HepG2 (cell line): ENCODE data around the gene SFI1.

Experiments
- CREB1 ChIP-seq, 2 experiments: fragments of 450-650 bp in 1 of 2; IDR thresholded peaks; 2 replicates each; pipeline ENCODE4 v1.6.1; 2016 to 2017; ENCODE audit warnings: control low read depth in 1 of 2, mild to moderate bottlenecking in 1 of 2, missing compliant biosample characterization in 1 of 2, missing genetic modification characterization in 1 of 2
- HIVEP1 ChIP-seq: sonication (generic); formaldehyde crosslinking; IDR thresholded peaks from 2 replicates; pipeline ENCODE4 v1.4.0; 2020; ENCODE audit warnings: mild to moderate bottlenecking, missing genetic modification reagents
- SIX1 ChIP-seq: sonication (generic); formaldehyde crosslinking; IDR thresholded peaks from 2 replicates; pipeline ENCODE4 v1.4.0; 2020; ENCODE audit warnings: missing genetic modification reagents, borderline replicate concordance
- YEATS2 ChIP-seq: sonication (generic); formaldehyde crosslinking; IDR thresholded peaks from 2 replicates; pipeline ENCODE4 v1.4.0; 2020; ENCODE audit warnings: missing genetic modification reagents, borderline replicate concordance
- ZNF484 ChIP-seq: sonication (generic); formaldehyde crosslinking; IDR thresholded peaks from 2 replicates; pipeline ENCODE4 v1.5.1; 2020; ENCODE audit warnings: mild to moderate bottlenecking, low read depth, missing genetic modification reagents, borderline replicate concordance
- ZNF891 ChIP-seq: sonication (generic); formaldehyde crosslinking; IDR thresholded peaks from 2 replicates; pipeline ENCODE4 v1.5.0; 2020; ENCODE audit warnings: mild to moderate bottlenecking, missing genetic modification reagents
- TF ChIP-seq, protein P1 (sequence below): sonication (generic); formaldehyde crosslinking; IDR thresholded peaks from 2 replicates; pipeline ENCODE4 v1.8.0; 2022; ENCODE audit warnings: low read depth, missing genetic modification reagents
- TF ChIP-seq, protein P2 (sequence below), 2 experiments: fragments of 450-650 bp in 1 of 2; sonication (generic) in 1 of 2; formaldehyde crosslinking; IDR thresholded peaks; 2 replicates each; pipeline versions ENCODE4 v1.5.0 to v1.8.0; 2020 to 2022; ENCODE audit warnings: mild to moderate bottlenecking in 1 of 2, missing genetic modification reagents in 1 of 2

DNA sequence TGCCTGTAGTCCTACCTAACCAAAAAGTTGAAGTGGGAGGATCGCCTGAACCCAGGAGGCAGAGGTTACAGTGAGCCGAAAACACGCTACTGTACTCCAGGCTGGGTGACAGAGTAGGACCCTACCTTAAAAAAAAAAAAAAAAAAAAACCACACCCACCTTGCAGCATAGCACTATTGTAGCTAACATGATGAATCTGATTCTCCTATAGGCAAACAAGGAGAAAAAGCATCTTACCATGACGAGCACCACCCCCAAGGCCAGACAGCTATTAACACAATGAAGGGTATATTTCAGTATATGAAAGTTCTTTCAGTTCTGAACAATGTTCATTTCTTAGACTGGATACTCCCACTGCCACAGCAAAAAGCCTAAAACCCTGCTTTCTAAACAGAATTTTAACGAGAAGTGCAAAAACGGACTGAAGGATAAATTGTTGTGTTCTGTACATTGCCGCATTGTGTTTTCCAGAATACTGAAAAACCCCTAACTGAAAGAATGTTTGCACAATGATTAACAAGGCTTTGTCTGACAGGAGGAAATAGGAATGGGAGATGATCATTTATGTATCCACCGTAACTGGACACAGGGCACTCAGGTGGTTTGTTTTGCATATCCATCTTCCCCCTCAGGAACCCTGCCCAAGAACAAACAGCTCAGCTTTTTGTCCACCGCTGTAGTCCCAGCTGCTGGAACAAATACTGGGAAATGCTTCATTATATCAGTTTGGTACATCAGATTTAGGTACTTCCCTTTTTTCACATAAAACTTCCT, 156.8 kb downstream of the SFI1 start:
- no peak for TF ChIP-seq YEATS2 (CRISPR knock-in tag)
- no peak for TF ChIP-seq ZNF891 (CRISPR knock-in tag)
- no peak for TF ChIP-seq ZNF484
- no peak for TF ChIP-seq CREB1 (IDR thresholded peaks at IDR 0.05)
- TF ChIP-seq CREB1 (CRISPR knock-in tag; IDR thresholded peaks at IDR 0.05) = no peak
- TF ChIP-seq, protein P1, sequence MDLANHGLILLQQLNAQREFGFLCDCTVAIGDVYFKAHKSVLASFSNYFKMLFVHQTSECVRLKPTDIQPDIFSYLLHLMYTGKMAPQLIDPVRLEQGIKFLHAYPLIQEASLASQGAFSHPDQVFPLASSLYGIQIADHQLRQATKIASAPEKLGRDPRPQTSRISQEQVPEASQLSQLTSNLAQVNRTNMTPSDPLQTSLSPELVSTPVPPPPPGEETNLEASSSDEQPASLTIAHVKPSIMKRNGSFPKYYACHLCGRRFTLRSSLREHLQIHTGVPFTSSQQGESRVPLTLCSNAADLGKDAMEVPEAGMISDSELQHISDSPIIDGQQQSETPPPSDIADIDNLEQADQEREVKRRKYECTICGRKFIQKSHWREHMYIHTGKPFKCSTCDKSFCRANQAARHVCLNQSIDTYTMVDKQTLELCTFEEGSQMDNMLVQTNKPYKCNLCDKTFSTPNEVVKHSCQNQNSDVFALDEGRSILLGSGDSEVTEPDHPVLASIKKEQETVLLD (CRISPR knock-in tag) = no peak
- TF ChIP-seq HIVEP1 (CRISPR knock-in tag) = no peak
- TF ChIP-seq SIX1 (CRISPR knock-in tag) = no peak
- TF ChIP-seq, protein P2, sequence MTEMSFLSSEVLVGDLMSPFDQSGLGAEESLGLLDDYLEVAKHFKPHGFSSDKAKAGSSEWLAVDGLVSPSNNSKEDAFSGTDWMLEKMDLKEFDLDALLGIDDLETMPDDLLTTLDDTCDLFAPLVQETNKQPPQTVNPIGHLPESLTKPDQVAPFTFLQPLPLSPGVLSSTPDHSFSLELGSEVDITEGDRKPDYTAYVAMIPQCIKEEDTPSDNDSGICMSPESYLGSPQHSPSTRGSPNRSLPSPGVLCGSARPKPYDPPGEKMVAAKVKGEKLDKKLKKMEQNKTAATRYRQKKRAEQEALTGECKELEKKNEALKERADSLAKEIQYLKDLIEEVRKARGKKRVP (CRISPR knock-in tag; IDR thresholded peaks at IDR 0.05) = no peak
